ENCODE data around the gene PAH.
A peak's percentile ranks its signal among the peaks of the same experiment; 100 is the strongest.
"Not testable (repeated sequence)": the region's sequence is repeated elsewhere in the genome, so short reads cannot be mapped to it uniquely, and the experiment has no call there.

The PAH gene

GRCh38 chr12:102888511-102888910 lies 28.5 kb downstream of the PAH start:
- no peak for DNase-seq

GRCh38 chr12:102885043-102885932 lies 31.8 kb downstream of the PAH start:
- no peak for DNase-seq

- DNase-seq: peak; percentile 49
Observed at GRCh38 chr12:102883204-102883799, 33.7 kb downstream of the PAH start.

DNA sequence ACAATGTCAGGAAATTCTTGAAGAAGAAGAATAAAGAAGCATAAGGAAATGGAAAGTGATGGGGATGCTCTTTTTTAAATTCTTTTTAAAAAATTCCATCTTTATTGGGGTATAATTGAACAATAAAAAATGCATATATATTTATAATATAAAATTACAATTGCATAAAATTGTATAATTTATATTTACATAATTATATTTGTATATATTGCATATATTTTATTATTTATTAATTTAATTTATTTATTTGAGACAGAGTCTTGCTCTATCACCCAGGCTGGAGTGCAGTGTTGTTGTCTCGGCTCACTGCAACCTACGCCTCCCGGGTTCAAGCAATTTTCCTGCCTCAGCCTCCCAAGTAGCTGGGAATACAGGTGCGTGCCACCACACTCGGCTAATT lies 36.3 kb downstream of the PAH start:
- DNase-seq: no peak

DNA sequence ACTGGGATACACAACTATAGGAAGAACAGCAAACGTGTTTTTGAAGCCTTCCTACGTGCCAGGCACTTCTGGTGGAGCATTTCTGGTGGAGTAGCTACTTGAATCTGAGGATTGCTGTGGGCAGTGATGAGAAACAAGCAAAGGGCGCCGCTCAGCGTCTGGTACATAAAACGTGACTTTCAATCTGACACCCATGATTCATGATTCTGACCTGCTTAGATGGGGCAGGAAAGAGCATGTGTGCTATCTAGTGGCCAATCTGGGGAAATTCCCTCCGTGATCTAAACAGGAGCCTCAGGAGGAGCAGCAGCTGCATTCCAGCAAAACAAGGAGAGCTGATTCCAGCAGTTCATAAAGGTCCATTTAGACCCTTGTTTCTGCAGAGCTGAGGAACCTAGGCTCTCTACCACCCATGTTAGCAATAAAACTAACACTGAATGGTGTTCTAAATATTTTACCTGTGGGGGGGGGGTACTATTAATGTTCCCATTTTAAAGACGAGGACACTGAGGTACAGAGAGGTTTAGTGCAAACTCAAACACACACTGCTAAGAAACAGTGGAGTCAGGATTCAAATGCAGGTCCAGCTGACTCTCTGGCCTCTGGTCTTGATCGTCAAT lies 37.8 kb downstream of the PAH start:
- peak; percentile 84 for DNase-seq

GRCh38 chr12:102876883-102877282 lies 40.2 kb downstream of the PAH start:
- peak; percentile 11 for DNase-seq

DNA sequence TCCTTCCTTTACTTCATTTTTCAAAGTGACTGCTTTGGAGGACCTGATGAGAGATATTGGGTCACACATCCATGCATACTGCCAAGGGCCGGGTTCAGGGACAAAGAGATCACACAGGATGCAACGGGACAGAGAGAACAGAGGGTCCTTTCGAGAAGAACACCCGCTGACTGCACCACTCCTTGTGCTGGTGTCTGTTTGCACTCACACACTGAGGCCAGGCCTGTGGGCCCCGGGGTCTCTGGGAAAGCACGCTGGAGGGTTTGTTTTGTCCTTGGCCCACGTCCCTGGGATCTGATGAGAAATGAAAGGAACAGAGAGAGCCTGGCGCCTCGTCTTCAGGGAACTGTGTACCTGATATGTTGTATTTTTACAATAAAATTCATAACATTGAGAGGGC lies 42.2 kb downstream of the PAH start:
- DNase-seq: no peak

DNA sequence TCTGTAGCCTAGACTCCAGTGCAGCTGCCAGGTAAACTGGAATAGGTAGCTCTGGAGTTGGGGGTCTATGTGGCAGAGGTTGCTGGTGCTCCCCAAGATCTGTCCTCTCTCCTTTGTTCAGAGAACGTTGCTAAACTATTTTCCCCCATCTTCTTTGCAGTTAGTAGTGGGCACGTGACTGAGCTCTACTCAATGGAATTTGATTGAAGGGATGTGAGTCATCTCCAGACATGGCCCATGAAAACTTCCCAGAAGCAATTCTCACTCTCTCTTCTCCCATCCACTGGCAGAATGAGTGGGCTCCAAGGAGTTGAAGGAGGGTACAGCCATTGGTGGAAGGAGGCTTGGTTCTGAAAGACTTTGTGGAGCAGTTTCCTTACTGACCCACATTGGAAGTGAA lies 44.0 kb downstream of the PAH start:
- DNase-seq: no peak

GRCh38 chr12:102871014-102871413 lies 46.0 kb downstream of the PAH start:
- DNase-seq: no peak

- peak; percentile 5 for DNase-seq
Observed at GRCh38 chr12:102869571-102869970, 47.5 kb downstream of the PAH start.

DNA sequence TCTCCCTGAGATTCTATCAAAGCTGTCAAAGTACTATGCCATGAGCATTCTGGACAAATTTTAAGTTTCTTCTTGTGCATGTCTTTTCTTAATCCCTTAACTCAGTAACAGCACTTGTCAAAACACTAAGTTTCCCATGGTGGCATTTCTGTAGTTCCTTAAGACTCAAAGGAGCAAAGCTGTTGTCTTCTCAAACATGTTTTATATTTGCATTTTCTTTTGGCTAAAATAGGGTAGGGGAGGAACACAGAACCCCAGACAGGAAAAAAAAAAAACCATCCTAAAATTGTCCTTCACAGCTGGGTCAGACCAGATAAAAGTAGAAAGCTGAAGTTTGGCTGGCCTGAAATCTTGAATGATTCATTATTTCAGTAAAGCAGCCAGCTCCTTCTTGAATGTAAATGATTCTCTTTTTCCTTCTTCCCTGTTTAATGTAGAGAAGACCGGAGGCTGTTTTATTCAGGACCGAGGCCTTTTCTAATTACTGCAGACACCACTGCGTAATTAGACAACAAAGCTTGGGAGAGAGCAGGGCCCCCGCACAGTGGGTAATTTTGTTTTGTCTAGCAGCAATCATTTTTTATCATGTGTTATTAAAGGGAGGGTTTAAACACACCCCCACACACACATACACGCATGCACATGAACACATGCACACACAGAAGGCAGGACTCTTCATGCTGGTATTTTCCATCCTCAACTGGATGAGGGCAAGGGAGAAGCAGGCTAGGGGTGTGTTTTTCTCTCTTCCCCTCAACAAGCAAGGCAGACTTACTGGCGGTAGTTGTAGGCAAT lies 51.0 kb downstream of the PAH start:
- DNase-seq: no peak

GRCh38 chr12:102862486-102862885 lies 54.6 kb downstream of the PAH start:
- no peak for DNase-seq

DNA sequence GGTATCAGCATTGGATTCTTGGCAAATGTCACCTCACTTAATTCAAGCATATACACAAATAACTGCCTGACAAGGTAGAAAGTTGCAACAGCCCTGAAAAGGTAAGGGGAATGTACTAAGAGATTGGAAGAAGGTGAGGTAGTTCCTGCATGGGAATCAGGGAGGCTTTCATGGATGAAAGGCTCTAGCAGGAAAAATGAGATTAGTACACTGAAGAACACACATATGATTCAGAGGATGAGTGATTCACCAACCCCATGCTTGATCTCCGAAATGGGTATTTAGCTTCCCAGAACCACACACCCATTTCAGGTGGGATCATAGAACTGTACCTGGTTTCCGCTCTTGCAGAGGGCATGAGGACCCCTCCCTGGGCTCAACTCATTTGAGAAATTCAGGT lies 65.8 kb downstream of the PAH start:
- no peak for DNase-seq

GRCh38 chr12:102849722-102850447 lies 67.2 kb downstream of the PAH start:
- no peak for DNase-seq

DNA sequence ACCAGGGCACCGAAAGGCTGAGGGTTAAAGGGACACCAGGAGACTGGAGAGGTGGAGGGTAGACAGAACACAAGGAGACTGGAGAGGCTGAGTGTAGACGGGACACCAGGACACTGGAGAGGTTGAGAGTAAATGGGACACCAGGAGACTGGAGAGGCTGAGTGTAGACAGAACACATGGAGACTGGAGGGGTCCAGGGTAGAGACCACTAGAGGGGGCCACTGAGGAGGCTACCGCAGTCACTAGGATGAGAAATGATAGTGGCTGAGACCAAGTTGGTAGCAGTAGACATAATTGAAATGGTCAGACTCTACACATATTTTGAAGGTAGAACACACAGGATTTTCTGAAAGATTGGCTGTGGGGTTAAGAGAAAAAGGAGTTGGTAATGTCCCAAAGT lies 68.2 kb downstream of the PAH start:
- no peak for DNase-seq

DNA sequence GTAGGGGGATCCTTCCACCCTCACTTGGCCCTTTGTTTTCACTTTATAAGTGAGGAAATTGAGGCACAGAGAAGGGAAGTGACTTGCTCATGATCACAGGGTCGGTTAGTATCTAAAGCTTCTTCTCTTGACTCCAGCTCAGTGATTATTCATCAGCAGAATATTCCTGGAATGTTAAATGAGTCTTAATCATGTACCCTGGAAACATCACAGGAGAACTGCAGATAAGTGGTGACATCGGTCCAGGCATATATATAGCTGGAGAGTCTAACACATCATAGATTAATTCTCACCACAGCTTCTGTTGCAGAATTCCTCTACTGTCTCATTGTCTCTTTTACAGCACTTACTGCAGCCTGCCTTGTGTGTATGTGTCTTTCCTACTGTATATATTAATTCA lies 69.9 kb downstream of the PAH start:
- no peak for DNase-seq

DNA sequence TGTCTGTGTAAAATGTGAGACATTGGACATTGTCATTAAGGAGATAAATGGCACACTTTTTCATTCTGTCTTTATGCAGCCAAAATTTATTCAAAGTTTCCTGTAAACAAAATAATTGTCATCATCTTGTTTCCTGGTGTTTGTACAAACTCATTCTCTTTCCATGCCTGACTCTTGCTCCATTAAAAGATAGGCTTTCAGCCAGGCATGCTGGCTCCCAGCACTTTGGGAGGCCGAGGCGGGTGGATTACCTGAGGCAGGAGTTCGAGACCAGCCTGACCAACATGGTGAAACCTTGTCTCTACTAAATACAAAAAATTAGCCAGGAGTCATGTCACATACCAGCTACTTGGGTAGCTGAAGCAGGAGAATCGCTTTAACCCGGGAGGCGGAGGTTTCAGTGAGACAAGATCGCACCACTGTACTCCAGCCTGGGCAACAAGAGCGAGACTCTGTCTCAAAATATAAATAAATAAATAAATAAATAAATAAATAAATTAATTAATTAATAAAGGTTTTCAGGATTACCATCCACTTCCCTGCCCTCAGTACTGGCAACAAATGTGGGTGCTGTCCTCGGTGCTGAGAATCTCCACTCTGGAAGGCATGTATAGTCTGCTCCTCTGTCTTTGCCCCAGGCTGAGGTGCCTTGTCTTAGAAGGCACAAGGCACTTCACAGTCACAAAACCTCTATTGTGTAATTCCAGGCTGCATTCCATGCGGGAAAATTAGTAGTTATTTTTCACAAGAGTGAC lies 83.2 kb downstream of the PAH start:
- DNase-seq: no peak

GRCh38 chr12:102832826-102833225 lies 84.2 kb downstream of the PAH start:
- not testable (repeated sequence) for DNase-seq

GRCh38 chr12:102824218-102824835 lies 92.7 kb downstream of the PAH start:
- DNase-seq: no peak

DNA sequence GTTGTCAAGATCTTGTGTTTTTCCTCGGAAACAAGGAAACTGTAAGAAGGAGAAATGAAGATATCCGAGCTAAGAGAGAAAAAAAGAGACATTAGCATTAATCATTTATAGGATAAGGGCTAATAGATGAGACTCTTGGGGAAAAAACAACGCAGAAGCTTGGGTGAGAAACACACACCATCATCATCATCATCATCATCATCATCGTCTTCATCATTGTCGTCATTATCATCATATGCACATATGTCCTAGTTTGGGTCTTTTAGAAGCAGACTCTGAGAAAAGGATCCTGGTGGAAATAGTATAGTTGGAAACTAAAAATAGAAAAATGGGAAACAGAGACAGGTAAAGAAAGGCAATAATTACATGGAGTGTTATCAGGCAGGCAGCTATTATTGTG lies 95.9 kb downstream of the PAH start:
- no peak for DNase-seq

DNA sequence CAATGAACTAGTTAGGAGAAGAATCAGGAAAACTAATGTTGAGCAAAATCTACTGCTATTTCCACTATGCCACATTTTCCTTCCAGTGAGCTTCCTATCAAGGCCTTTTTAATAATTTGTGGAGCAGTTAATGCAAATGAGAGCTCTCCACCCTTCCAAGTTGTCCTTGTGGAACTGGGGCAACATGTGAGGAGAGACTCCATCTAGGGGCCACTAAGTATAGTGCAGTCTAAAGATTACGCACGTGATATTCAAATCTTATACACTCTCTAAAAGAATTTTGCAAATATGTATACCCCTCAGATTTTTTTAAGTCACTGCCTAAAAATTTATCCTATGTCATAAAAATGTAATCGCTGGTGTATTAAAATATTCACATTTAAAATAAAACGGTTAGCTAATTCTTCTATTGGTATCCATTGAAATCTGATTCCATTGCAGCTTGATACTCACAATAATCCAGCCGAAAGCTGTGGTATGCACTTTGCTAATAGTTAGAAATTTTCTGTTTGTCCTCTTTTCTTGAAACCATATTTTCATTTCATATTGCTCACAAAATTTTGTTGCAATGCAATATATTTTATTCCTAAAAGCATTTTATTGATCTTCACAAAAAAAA lies 100.1 kb downstream of the PAH start:
- peak; percentile 18 for DNase-seq

All from NCI-H1436 (cell line).